ENCODE measurements around the gene ARHGAP40. TPM values are rescaled to one million over a fixed set of nuclear protein-coding genes. Genes with fewer than 3 reads are reported as not detected.

Gene ARHGAP40
- total RNA-seq, 4 donors from 2014 or later = 0.11 TPM; not detected in 3

DNA sequence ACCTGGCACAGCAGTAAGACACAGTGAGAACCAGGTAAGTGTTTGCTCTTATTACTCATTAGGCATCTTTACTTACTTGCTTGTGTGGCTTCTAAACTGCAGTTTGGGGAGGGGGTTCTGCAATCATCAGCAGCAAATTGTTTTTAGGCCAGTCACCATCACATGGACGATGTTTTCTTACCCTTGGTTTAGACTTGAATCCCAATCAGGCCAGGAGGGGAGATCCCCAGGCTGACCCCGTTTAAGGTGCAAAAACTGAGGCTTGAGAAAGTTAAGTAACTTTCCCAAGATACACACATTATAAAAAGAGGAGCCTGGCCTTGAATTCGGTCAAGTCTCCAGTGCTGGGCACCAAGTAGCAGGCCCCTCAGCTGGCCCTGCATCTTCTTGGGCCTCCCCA is 70.9 kb downstream of the ARHGAP40 start:
- no peak for DNase-seq
- Histone ChIP-seq H3K36me3 (no peaks in the 10 kb centered on the region), H3K9me3 (no peaks in the 10 kb centered on the region), H3K4me3 (replicated peaks in 1 of 3) (no peak overlapping the region), H3K4me1 (peaks cover 10% of the 10 kb centered on the region in 2 donors), H3K27ac (no peak overlapping the region), H3K27me3 (peaks cover 9% of the 10 kb centered on the region)
- 47 to 60% methylated on average over 3 of the region's 3 CpGs for WGBS, 2 donors
- intact Hi-C loops (cut with DNase I) = no loop called here
- TF ChIP-seq, protein P1, sequence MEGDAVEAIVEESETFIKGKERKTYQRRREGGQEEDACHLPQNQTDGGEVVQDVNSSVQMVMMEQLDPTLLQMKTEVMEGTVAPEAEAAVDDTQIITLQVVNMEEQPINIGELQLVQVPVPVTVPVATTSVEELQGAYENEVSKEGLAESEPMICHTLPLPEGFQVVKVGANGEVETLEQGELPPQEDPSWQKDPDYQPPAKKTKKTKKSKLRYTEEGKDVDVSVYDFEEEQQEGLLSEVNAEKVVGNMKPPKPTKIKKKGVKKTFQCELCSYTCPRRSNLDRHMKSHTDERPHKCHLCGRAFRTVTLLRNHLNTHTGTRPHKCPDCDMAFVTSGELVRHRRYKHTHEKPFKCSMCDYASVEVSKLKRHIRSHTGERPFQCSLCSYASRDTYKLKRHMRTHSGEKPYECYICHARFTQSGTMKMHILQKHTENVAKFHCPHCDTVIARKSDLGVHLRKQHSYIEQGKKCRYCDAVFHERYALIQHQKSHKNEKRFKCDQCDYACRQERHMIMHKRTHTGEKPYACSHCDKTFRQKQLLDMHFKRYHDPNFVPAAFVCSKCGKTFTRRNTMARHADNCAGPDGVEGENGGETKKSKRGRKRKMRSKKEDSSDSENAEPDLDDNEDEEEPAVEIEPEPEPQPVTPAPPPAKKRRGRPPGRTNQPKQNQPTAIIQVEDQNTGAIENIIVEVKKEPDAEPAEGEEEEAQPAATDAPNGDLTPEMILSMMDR (IDR thresholded peaks at IDR 0.05) = no peak
- no peak for TF ChIP-seq POLR2A (IDR thresholded peaks at IDR 0.05)

DNA sequence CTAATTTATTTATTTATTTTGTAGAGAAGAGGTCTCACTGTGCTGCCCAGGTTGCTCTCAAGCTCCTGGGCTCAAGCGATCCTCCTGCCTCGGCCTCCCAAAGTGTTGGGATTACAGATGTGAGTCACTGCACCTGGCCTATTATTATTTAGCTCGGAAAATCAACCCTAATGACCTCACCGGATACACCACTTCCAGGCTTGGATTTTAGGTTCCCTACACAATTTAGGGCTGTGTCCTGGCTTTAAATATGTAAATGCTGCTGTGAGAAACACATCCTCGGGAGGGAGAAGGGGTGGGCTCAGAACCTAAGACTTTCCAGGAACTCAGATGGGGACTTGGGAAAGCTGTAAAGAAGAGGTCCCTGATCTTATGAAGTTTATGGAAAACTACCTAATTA is 71.7 kb downstream of the ARHGAP40 start:
- Histone ChIP-seq H3K27ac (no peak overlapping the region), H3K9me3 (no peaks in the 10 kb centered on the region), H3K27me3 (peaks cover 9% of the 10 kb centered on the region), H3K36me3 (no peaks in the 10 kb centered on the region), H3K4me1 (peaks cover 10% of the 10 kb centered on the region in 2 donors), H3K4me3 (replicated peaks in 1 of 3) (no peak overlapping the region)
- intact Hi-C loops (cut with DNase I) = no loop called here
- TF ChIP-seq, protein P1 (IDR thresholded peaks at IDR 0.05) = no peak
- 36 to 44% methylated on average over 5 of the region's 5 CpGs for WGBS, 2 donors
- no peak for DNase-seq

DNA sequence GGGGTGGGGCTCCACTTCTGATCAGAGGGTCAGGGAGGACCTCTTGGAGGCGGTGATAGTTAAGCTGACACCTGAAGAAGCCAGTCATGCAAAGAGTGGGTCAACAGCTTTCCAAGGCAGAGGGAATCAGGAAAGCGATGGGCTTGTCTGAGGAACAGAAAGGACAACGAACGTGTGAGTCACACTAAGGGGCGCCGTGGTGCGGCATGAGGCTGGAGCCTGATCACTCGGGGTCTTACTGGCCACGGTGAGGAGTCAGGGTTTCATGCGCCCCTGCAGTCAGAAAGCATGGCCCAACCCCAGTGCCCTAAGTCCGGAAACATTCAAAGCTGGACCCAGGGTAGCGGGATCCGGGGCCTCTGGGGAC is 72.1 kb downstream of the ARHGAP40 start:
- no peak for TF ChIP-seq POLR2A (IDR thresholded peaks at IDR 0.05)
- TF ChIP-seq, protein P1 (IDR thresholded peaks at IDR 0.05) = no peak
- intact Hi-C loops (cut with DNase I) = no loop called here
- no peaks in the 10 kb centered on the region for H3K36me3 ChIP-seq
- no peaks in the 10 kb centered on the region for H3K9me3 ChIP-seq
- H3K27me3 ChIP-seq = peaks cover 9% of the 10 kb centered on the region
- H3K4me3 ChIP-seq (replicated peaks in 1 of 3) = peak overlapping the region in 1 of 3 donors; percentile 24
- H3K27ac ChIP-seq = no peak overlapping the region
- WGBS, 2 donors = 2 to 4% methylated on average over 9 to 10 of the region's 13 CpGs
- H3K4me1 ChIP-seq = peaks cover 10% of the 10 kb centered on the region in 2 donors
- DNase-seq = no peak

DNA sequence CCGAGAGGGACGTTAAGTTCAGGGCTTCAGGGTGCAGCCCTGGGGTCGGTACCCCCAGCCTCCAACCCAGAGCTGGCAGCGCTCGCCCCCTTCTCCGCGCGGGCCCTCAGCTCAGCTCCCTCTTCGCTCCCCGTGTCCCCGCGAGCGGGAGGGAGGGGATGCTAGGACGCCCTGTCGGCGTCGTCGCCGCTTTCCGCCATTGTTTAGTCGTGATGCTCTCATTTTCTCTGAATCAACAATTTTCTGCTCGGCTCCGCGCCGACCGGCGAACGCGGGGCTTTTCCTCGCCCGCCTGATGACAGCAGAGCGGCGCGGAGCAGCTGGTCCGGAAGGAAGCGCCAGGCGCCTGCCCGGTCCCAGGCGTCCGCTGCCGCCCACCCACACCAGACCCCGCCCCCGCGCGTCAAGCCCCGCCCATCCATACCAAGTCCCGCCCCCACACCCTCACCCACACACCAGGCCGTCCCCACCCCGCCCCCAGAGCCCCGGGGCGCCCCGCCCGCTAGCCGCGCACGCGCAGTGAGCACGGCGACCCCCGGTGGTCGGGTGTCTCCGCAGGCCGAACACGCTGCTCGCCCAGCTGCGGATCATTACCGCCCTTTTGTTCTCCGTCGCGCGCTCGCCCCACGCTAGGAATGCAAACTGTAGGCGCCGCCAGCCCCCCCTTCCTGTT is 72.6 kb downstream of the ARHGAP40 start:
- H3K36me3 ChIP-seq = no peaks in the 10 kb centered on the region
- peaks cover 9% of the 10 kb centered on the region for H3K27me3 ChIP-seq
- intact Hi-C loops (cut with DNase I) = no loop called here
- peak overlapping the region in 1 of 3 donors; percentile 24 for H3K4me3 ChIP-seq (replicated peaks in 1 of 3)
- no peak overlapping the region for H3K27ac ChIP-seq
- DNase-seq = no peak
- no peak for TF ChIP-seq POLR2A (IDR thresholded peaks at IDR 0.05)
- TF ChIP-seq, protein P1 (IDR thresholded peaks at IDR 0.05) = no peak
- WGBS, 2 donors = 0 to 4% methylated on average over 2 to 13 of the region's 75 CpGs
- no peaks in the 10 kb centered on the region for H3K9me3 ChIP-seq
- peaks cover 10% of the 10 kb centered on the region in 2 donors for H3K4me1 ChIP-seq

DNA sequence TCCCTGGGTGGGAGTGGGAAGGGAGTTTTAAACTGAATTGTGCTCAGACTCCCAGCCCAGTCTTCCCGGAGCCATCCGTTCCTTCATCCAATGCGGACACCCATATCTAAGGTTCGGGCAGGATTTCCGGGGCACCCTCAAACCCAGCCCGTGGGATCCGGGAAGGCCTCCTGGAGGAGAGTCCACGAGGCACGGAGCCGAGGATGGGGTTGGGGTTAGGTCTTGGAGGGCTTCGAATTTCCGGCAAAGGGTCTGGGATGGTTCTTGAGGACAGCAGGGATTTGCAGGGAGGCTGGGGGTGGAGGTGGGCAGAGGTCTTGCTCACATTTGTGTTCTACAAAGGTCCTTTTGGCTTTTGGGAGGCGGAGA is 73.1 kb downstream of the ARHGAP40 start:
- Histone ChIP-seq H3K4me1 (peaks cover 10% of the 10 kb centered on the region in 2 donors), H3K27me3 (peaks cover 9% of the 10 kb centered on the region), H3K36me3 (no peaks in the 10 kb centered on the region), H3K4me3 (replicated peaks in 1 of 3) (no peak overlapping the region), H3K27ac (no peak overlapping the region), H3K9me3 (no peaks in the 10 kb centered on the region)
- TF ChIP-seq, protein P1 (IDR thresholded peaks at IDR 0.05) = no peak
- no peak for TF ChIP-seq POLR2A (IDR thresholded peaks at IDR 0.05)
- no peak for DNase-seq
- 28 to 30% methylated on average over 13 of the region's 13 CpGs for whole genome bisulfite sequencing, 2 donors
- intact Hi-C loops (cut with DNase I) = no loop called here

Data from thyroid gland (tissue), 4 donors.